GM18858 (cell line): ENCODE measurements around the gene MDFIC2.
"Not testable (repeated sequence)": the region's sequence is repeated elsewhere in the genome, so short reads cannot be mapped to it uniquely, and the experiment has no call there.

Experiments
- ATAC-seq: cut with Tn5 transposase; IDR thresholded peaks from one replicate; pipeline ENCODE4 v1.9.1; 2021; ENCODE audit not compliant: unreplicated experiment

Gene MDFIC2

GRCh38 chr3:70312336-70312735, at the start of gene MDFIC2:
Gene MDFIC2, minus strand, starts transcription at chr3:70312638. Its CDS starts 665 bp downstream, at chr3:70311973.
- ATAC-seq, result no peak

GRCh38 chr3:70360979-70361760, 48.7 kb upstream of the MDFIC2 start:
- ATAC-seq, result peak; percentile 93

DNA sequence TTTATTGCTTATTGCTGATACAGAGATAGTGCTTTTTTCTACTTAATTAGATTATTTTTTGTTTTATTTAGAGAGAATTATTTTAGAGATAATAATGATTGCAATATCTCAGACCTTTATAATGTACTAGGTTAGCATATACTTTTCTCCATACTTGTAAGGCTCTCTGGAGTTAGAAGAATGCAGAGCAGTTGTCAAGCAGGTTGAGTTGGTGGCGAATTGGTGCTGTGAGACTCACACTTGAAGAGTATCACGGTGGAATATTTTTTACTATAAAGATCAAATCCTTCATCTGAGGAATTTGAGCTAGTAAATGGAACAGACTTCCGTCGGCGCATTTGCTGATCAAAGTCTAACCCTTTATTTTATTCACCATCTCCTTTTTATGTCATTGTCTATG, 47.3 kb upstream of the MDFIC2 start:
- no peak for ATAC-seq

GRCh38 chr3:70358978-70359580, 46.6 kb upstream of the MDFIC2 start:
- no peak for ATAC-seq

DNA sequence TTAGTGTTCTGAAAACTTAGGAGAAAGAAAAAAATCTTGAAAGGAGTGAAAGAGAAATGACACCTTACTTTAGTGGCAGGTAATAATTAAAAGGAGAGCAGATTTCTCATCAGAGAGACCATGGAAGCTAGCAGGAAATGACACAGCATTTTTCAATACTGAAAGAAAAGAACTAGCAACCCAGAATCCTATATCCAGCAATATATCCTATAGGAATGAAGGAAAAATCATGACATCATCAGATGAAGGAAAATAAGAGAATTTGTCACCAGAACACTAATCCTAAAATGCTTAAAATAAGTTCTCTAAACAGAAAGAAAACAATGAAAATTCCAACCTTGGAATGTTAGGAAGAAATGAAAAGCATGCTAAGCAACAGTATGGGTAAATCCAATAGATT, 39.8 kb upstream of the MDFIC2 start:
- no peak for ATAC-seq

DNA sequence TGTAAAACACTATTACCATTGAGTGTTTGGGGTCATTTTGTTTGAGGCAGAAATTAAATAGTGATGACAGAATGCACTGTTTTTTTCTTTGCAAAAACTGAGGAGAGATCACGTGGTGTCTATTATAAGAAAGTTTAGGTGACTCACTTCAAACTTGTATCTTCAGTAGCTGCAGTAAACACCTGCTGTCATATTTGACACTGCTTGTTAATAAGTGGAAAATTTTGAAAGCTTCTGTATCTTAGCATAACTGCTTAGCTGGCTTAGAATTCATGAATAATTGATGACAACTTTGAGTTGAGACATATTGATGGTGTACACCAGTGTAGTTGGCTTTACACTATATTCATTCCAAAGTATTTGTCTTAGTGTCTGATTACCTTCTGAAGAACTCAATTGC, 29.7 kb upstream of the MDFIC2 start:
- no peak for ATAC-seq

- ATAC-seq, result not testable (repeated sequence)
Measured at GRCh38 chr3:70336885-70337284, 24.4 kb upstream of the MDFIC2 start.

DNA sequence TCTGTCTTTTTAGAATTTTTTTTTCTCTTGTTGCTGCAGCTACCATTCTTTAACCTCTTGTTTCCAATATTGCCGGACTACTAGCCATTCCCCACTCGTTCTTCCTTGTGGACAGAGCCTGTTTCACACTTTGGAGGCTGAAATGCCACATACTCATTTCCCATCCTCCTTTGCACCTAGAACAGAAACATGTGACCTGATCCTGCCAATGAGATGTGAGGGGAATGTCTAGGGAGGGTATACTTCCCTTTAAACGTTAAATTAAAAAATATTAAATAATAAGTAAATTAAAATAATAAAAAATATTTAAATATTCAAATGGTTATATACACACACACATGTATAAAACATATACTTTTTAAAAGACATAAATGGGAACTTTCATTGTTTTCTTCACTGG, 20.6 kb upstream of the MDFIC2 start:
- no peak for ATAC-seq

DNA sequence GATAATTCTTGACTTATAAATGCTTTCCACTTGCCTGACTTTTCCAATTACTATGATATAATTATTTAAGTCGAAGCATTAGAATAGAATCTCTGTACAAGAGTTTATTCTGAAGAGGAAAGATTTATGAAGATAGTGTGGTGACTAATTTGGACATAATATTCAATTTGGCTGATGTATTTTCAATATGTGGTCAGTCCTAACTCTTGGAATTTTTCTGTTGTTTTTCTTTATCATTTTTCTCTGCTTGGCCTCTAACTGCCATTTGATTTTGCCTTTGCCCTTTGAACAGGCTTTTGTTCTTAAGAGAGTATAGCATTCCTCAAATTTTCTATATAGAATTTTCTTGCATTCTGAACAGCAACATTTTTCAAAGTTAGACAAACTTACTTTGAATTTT, 2.6 kb upstream of the MDFIC2 start:
- no peak for ATAC-seq

DNA sequence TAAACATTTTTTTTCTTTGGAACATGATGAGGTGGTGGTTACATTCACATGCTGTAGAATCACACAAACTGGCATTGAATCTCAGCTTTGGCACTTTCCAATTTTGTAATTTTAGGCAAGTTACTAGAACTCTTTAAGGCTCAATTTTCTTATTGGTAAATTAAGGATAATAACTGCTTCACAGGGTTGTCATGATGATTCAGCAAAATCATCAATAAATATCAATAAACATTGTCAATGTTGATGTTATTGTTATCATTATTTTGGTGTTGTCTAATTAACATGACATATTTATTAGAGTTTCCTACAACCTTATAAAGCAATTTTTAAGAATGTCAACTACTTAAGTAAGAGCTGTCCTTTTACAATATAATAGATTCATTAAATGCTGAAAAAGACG, 1.6 kb downstream of the MDFIC2 start:
- no peak for ATAC-seq

DNA sequence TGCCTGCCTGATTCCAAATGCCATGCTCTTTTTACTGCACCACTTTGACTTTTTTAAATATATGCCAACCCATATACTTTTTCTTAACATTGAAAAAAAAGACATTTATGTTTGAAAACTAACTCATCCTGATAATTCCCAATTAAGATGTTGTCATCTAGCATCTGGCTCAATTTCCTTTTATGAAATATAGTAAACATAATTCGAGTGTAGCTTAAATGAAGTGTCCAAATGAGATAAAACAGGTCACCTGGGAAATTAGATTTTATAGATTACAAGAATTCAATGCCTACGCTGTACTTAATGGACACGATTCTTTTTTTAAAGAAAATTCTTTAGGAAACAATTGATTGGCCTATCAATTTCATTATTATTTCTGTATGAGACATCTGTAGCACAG, 2.8 kb downstream of the MDFIC2 start:
- ATAC-seq, result no peak

DNA sequence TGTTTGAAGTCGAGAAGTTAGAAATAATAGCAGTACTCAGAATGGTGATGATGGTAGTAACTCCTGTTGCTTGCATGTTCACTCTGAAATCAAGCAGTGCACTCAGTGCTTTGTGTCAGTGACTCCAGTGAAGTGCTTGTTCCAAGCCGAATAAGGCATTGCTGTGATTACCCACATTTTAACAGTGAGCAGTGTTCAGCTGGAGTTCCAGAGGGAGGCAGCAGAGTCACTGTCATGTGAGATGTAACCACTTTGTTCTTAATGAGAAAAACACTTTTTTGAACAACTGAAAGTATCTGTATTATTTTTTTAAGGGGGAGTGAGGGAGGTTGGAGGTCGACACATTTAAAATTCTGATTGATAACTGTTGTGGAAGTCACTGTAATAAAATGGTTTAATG, 3.7 kb downstream of the MDFIC2 start:
- no peak for ATAC-seq

- ATAC-seq, result no peak
Measured at GRCh38 chr3:70306736-70307135, 5.7 kb downstream of the MDFIC2 start.

- no peak for ATAC-seq
Measured at GRCh38 chr3:70298385-70298784, 14.1 kb downstream of the MDFIC2 start.

GRCh38 chr3:70291097-70291482, 21.3 kb downstream of the MDFIC2 start:
- no peak for ATAC-seq

GRCh38 chr3:70290431-70291096, 21.9 kb downstream of the MDFIC2 start:
- not testable (repeated sequence) for ATAC-seq

GRCh38 chr3:70281663-70282062, 30.8 kb downstream of the MDFIC2 start:
- no peak for ATAC-seq

GRCh38 chr3:70277304-70277703, 35.1 kb downstream of the MDFIC2 start:
- no peak for ATAC-seq

DNA sequence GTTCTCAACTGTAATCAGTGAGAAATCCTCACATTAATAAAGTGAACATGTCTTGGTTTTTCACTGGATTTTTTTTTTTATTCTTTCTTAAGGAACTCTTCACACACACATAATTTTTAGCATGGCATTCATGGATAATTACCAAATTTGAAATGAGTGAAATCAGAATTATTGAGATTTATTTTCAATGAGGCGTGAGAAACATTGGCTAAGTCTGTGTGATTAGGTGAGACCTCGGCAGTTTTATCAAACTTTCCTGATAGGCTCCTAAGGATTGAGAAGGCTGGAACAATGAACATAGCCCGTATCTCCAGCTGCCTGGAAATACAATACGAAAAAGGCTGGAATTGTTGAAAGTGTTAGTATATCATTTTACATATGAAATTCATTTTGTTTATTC, 35.5 kb downstream of the MDFIC2 start:
- no peak for ATAC-seq

- no peak for ATAC-seq
Measured at GRCh38 chr3:70273492-70273891, 38.9 kb downstream of the MDFIC2 start.

DNA sequence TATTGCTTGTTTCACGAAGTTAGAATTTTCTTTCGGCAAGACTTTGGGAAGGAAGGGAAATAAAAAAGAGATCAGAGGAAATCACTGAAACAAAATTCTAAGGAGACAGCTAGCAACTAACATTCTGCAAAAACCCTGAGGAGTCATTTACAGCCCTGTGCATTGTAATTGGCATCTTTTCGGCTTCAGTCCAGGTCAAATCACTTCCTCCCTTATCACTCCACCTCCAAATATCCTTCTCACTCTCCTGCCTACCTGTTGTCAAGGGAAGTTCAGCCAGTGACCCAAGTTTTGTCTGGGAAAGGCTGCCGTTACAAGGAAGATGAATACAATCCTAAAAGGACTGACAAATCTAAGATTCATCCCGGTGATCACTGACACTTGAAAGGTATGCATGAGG, 39.6 kb downstream of the MDFIC2 start:
- ATAC-seq, result no peak

DNA sequence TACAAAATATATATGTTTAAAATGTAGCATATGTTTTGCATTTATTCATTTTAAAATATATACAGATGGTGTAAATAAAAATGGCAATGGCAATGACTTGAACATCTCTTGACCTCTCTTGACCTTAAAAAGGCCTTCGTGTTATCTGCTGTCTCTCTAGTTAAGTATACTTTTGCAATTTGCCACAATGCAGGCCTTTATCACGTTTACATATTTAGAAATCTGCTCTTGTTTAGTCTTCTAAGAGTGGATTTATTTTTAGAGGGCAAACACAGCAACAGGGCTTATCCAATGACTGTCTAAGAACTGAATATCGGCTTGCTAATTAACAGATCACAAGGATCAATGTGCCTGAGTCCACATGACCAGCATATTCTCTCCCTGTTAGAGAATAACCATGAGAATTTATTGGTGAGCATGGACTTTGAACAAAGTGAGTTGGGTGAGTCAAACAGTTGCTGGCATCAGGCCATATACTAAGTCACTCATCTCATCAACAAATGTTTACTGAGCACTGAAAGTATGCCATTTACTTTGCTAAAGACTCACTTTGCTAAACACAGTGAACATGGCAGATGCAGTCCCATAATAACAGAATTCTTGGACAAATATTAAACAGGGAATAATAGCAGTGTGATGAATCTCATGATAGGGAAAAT, 48.2 kb downstream of the MDFIC2 start:
- ATAC-seq, result no peak
